HFF-Myc (cell line): ENCODE measurements around the gene LTO1.
"Not testable (repeated sequence)": the region's sequence is repeated elsewhere in the genome, so short reads cannot be mapped to it uniquely, and the experiment has no call there.

Source experiments
- DNase-seq: peaks from one replicate; pipeline ENCODE4 v3.0.0-alpha.2; 2011; ENCODE audit warnings: low read depth; ENCODE audit errors: extremely low read depth
- H3K4me3 ChIP-seq: replicated peaks from 2 replicates; pipeline ENCODE4 v1.5.1; 2011; ENCODE audit warnings: low read depth, mild to moderate bottlenecking, control low read depth, low read length
- CTCF ChIP-seq: IDR thresholded peaks from 2 replicates; pipeline ENCODE4 v1.5.1; 2012; ENCODE audit warnings: mild to moderate bottlenecking, low read depth, low read length, control low read depth; ENCODE audit errors: missing control alignments

The LTO1 gene

GRCh38 chr11:69695581-69695980, 20.4 kb upstream of the LTO1 start:
- no peak overlapping the region for H3K4me3 ChIP-seq

GRCh38 chr11:69694781-69695180, 19.6 kb upstream of the LTO1 start:
- H3K4me3 ChIP-seq: no peak overlapping the region
- DNase-seq: no peak
- no peak for TF ChIP-seq CTCF

More at GRCh38 chr11:69695581-69695980, 20.4 kb upstream of the LTO1 start:
- TF ChIP-seq CTCF: no peak
- DNase-seq: no peak

GRCh38 chr11:69692422-69692821, 17.3 kb upstream of the LTO1 start:
- no peak for TF ChIP-seq CTCF
- no peak for DNase-seq
- no peak overlapping the region for H3K4me3 ChIP-seq

GRCh38 chr11:69691463-69691862, 16.3 kb upstream of the LTO1 start:
- TF ChIP-seq CTCF: no peak
- no peak overlapping the region for H3K4me3 ChIP-seq
- DNase-seq: no peak

- H3K4me3 ChIP-seq: no peak overlapping the region
- DNase-seq: no peak
- no peak for TF ChIP-seq CTCF
Observed at GRCh38 chr11:69689484-69690319, 14.5 kb upstream of the LTO1 start.

- not testable (repeated sequence) for DNase-seq, H3K4me3 ChIP-seq
Observed at GRCh38 chr11:69687969-69688771, 13.0 kb upstream of the LTO1 start.

GRCh38 chr11:69686856-69687255, 11.7 kb upstream of the LTO1 start:
- no peak overlapping the region for H3K4me3 ChIP-seq
- no peak for DNase-seq
- no peak for TF ChIP-seq CTCF
